ENCODE measurements around the gene DIP2A.

The DIP2A gene

GRCh38 chr21:46452710-46453109, 6.0 kb upstream of the DIP2A start:
- Mint-ChIP-seq H3K4me1 (peaks cover 22% of the 10 kb centered on the region), H3K27ac (no peak overlapping the region), H3K36me3 (ENCODE audit: low read depth) (peaks cover 80% of the 10 kb centered on the region), H3K4me3 (no peak overlapping the region), H3K9me3 (peaks cover 40% of the 10 kb centered on the region), H3K27me3 (ENCODE audit: low read depth, poor library complexity) (no peaks in the 10 kb centered on the region)
- no peak for TF ChIP-seq CTCF (IDR thresholded peaks at IDR 0.05)
- no peak for DNase-seq

- Mint-ChIP-seq H3K4me3 (no peak overlapping the region), H3K4me1 (peaks cover 26% of the 10 kb centered on the region), H3K27me3 (ENCODE audit: low read depth, poor library complexity) (no peaks in the 10 kb centered on the region), H3K27ac (no peak overlapping the region), H3K36me3 (ENCODE audit: low read depth) (peaks cover 65% of the 10 kb centered on the region), H3K9me3 (peaks cover 26% of the 10 kb centered on the region)
- DNase-seq = no peak
- no peak for TF ChIP-seq CTCF (IDR thresholded peaks at IDR 0.05)
These were observed 4.5 kb upstream of the DIP2A start for GRCh38 chr21:46454142-46454541.

- Mint-ChIP-seq H3K27ac (no peak overlapping the region), H3K4me1 (peaks cover 26% of the 10 kb centered on the region), H3K36me3 (ENCODE audit: low read depth) (peaks cover 59% of the 10 kb centered on the region), H3K27me3 (ENCODE audit: low read depth, poor library complexity) (no peaks in the 10 kb centered on the region), H3K4me3 (no peak overlapping the region), H3K9me3 (peaks cover 19% of the 10 kb centered on the region)
- no peak for DNase-seq
- TF ChIP-seq CTCF (IDR thresholded peaks at IDR 0.05) = no peak
These were observed 3.9 kb upstream of the DIP2A start for GRCh38 chr21:46454634-46455390.

GRCh38 chr21:46455575-46456385, 2.9 kb upstream of the DIP2A start:
- Mint-ChIP-seq H3K9me3 (peaks cover 10% of the 10 kb centered on the region), H3K27ac (no peak overlapping the region), H3K4me1 (peaks cover 30% of the 10 kb centered on the region), H3K36me3 (ENCODE audit: low read depth) (peaks cover 49% of the 10 kb centered on the region), H3K27me3 (ENCODE audit: low read depth, poor library complexity) (no peaks in the 10 kb centered on the region), H3K4me3 (peak overlapping the region; percentile 59)
- no peak for TF ChIP-seq CTCF (IDR thresholded peaks at IDR 0.05)
- no peak for DNase-seq

- Mint-ChIP-seq H3K4me1 (peaks cover 34% of the 10 kb centered on the region), H3K27ac (no peak overlapping the region), H3K27me3 (ENCODE audit: low read depth, poor library complexity) (no peaks in the 10 kb centered on the region), H3K9me3 (no peaks in the 10 kb centered on the region), H3K4me3 (peak overlapping the region; percentile 59), H3K36me3 (ENCODE audit: low read depth) (peaks cover 39% of the 10 kb centered on the region)
- DNase-seq = no peak
- TF ChIP-seq CTCF (IDR thresholded peaks at IDR 0.05) = no peak
These were observed 1.9 kb upstream of the DIP2A start for GRCh38 chr21:46456750-46457149.

Data from nephron progenitor cell (in vitro differentiated cells).